H1 (cell line): ENCODE data around the gene CCDC33.

Experiments used
- POLR2A ChIP-seq, 2 experiments: IDR thresholded peaks; 1 replicate in 1 of 2; 2 replicates in 1 of 2; pipeline ENCODE4 v1.6.1; 2011; ENCODE audit warnings: low read depth in 2 of 2, low read length in 2 of 2, mild to moderate bottlenecking in 2 of 2; ENCODE audit errors: control extremely low read depth in 1 of 2
- RFX5 ChIP-seq: IDR thresholded peaks from 2 replicates; pipeline ENCODE4 v1.6.1; 2011; ENCODE audit warnings: low read depth, low read length, improper control_type of control experiment, borderline replicate concordance
- TF ChIP-seq, protein P1 (sequence below): IDR thresholded peaks from 2 replicates; pipeline ENCODE4 v1.6.1; 2011; ENCODE audit warnings: low read depth, mild to moderate bottlenecking, low read length; ENCODE audit not compliant: insufficient read depth

GRCh38 chr15:74376226-74376625 is 140.1 kb downstream of the CCDC33 start:
- TF ChIP-seq RFX5 (no peak), POLR2A (IDR thresholded peaks at IDR 0.05; ENCODE audit: control extremely low read depth in 1 of 2, low read depth in 2 of 2, low read length in 2 of 2) (no peak)
- TF ChIP-seq, protein P1, sequence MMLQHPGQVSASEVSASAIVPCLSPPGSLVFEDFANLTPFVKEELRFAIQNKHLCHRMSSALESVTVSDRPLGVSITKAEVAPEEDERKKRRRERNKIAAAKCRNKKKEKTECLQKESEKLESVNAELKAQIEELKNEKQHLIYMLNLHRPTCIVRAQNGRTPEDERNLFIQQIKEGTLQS = no peak
